K562 (cell line): Measurements from ENCODE around the gene ARMC9.

Experiments used
- FUS ChIP-seq: fragments of 200-400 bp; formaldehyde crosslinking; optimal IDR thresholded peaks from 2 replicates; pipeline ENCODE3; 2017; ENCODE audit warnings: low read depth, low read length
- MYNN ChIP-seq, 2 experiments: sonication (generic); formaldehyde crosslinking in 1 of 2; IDR thresholded peaks; 2 replicates each; pipeline versions ENCODE4 v1.5.0 to v1.6.1; 2016 to 2020; ENCODE audit warnings: antibody characterized with exemption in 1 of 2, missing genetic modification reagents in 1 of 2
- PATZ1 ChIP-seq: fragments of 250-450 bp; sonication (Bioruptor Pico); IDR thresholded peaks from 2 replicates; pipeline ENCODE4 v1.5.0; 2020; ENCODE audit warnings: mild to moderate bottlenecking, borderline replicate concordance
- POLR2A ChIP-seq: fragments of 450-650 bp; conservative IDR thresholded peaks from 2 replicates; pipeline ENCODE4 v1.6.1; 2016
- RAD21 ChIP-seq, 2 experiments: fragments of 250-450 bp in 1 of 2; fragments of 450-650 bp in 1 of 2; sonication (Bioruptor Pico) in 1 of 2; formaldehyde crosslinking in 1 of 2; IDR thresholded peaks in 1 of 2; conservative IDR thresholded peaks in 1 of 2; 2 replicates each; pipeline versions ENCODE4 v1.4.0 to v1.8.0; 2020 to 2022; ENCODE audit warnings: mild to moderate bottlenecking in 2 of 2, moderate library complexity in 1 of 2
- RBM25 ChIP-seq: fragments of 200-400 bp; formaldehyde crosslinking; IDR thresholded peaks from 2 replicates; pipeline ENCODE4 v1.6.1; 2018; ENCODE audit warnings: low read length, low read depth, moderate library complexity; ENCODE audit not compliant: severe bottlenecking
- RFX5 ChIP-seq: IDR thresholded peaks from 2 replicates; pipeline ENCODE4 v1.6.1; 2011; ENCODE audit warnings: low read depth, mild to moderate bottlenecking, improper control_type of control experiment, low read length
- SIN3B ChIP-seq: fragments of 450-650 bp; IDR thresholded peaks from 2 replicates; pipeline ENCODE4 v1.6.1; 2017; ENCODE audit warnings: low read depth, mild to moderate bottlenecking, moderate library complexity
- TARDBP ChIP-seq: fragments of 450-650 bp; IDR thresholded peaks from 2 replicates; pipeline ENCODE4 v1.6.1; 2016
- YY1 ChIP-seq, 3 experiments: IDR thresholded peaks; 2 replicates each; pipeline ENCODE4 v1.6.1; 2011; ENCODE audit warnings: low read length in 2 of 3, mild to moderate bottlenecking in 2 of 3, moderate library complexity in 2 of 3, borderline replicate concordance in 1 of 3, control low read depth in 1 of 3, low read depth in 1 of 3; ENCODE audit not compliant: insufficient read depth in 3 of 3, insufficient replicate concordance in 2 of 3, control insufficient read depth in 1 of 3, insufficient read length in 1 of 3; ENCODE audit errors: extremely low read depth in 1 of 3
- ZC3H4 ChIP-seq: sonication (generic); formaldehyde crosslinking; IDR thresholded peaks from 2 replicates; pipeline ENCODE4 v1.9.0; 2021; ENCODE audit warnings: missing genetic modification reagents, borderline replicate concordance
- TF ChIP-seq, protein P1 (sequence below), 3 experiments: IDR thresholded peaks in 2 of 3; conservative IDR thresholded peaks in 1 of 3; 2 replicates each; pipeline ENCODE4 v1.5.1; 2011 to 2012; ENCODE audit warnings: low read length in 3 of 3, mild to moderate bottlenecking in 3 of 3, control low read depth in 2 of 3, improper control_type of control experiment in 1 of 3, inconsistent platforms in 1 of 3, low read depth in 1 of 3, mixed read lengths in 1 of 3, moderate library complexity in 1 of 3; ENCODE audit not compliant: insufficient read depth in 2 of 3

- TF ChIP-seq PATZ1 (CRISPR knock-in tag) (no peak), MYNN (IDR thresholded peaks at IDR 0.05) (no peak), MYNN (CRISPR knock-in tag; IDR thresholded peaks at IDR 0.05) (no peak), POLR2A (no peak), YY1 (IDR thresholded peaks at IDR 0.05; ENCODE audit: borderline replicate concordance in 1 of 3, control insufficient read depth in 1 of 3, extremely low read depth in 1 of 3, insufficient read depth in 3 of 3, insufficient read length in 1 of 3, insufficient replicate concordance in 2 of 3, low read depth in 1 of 3, low read length in 2 of 3) (no peak), FUS (no peak), RBM25 (no peak), SIN3B (no peak), RAD21 (CRISPR knock-in tag; conservative IDR thresholded peaks at IDR 0.05 in 1 of 2, IDR thresholded peaks at IDR 0.05 in 1 of 2) (no peak), RFX5 (no peak), ZC3H4 (no peak), TARDBP (no peak)
- TF ChIP-seq, protein P1, sequence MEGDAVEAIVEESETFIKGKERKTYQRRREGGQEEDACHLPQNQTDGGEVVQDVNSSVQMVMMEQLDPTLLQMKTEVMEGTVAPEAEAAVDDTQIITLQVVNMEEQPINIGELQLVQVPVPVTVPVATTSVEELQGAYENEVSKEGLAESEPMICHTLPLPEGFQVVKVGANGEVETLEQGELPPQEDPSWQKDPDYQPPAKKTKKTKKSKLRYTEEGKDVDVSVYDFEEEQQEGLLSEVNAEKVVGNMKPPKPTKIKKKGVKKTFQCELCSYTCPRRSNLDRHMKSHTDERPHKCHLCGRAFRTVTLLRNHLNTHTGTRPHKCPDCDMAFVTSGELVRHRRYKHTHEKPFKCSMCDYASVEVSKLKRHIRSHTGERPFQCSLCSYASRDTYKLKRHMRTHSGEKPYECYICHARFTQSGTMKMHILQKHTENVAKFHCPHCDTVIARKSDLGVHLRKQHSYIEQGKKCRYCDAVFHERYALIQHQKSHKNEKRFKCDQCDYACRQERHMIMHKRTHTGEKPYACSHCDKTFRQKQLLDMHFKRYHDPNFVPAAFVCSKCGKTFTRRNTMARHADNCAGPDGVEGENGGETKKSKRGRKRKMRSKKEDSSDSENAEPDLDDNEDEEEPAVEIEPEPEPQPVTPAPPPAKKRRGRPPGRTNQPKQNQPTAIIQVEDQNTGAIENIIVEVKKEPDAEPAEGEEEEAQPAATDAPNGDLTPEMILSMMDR (IDR thresholded peaks at IDR 0.05 in 2 of 3, conservative IDR thresholded peaks at IDR 0.05 in 1 of 3; ENCODE audit: insufficient read depth in 2 of 3, low read depth in 1 of 3, low read length in 3 of 3), result no peak
Measured at GRCh38 chr2:231332388-231332787, 134.0 kb downstream of the ARMC9 start.
